Glomerular visceral epithelial cell (primary cell): Measurements from ENCODE around the gene SCN1A.
"Not testable (repeated sequence)": the region's sequence is repeated elsewhere in the genome, so short reads cannot be mapped to it uniquely, and the experiment has no call there.

Experiments
- DNase-seq: peaks from one replicate; pipeline ENCODE4 v3.0.0-alpha.2; 2016; ENCODE audit errors: extremely low spot score

Gene SCN1A

GRCh38 chr2:166127217-166128155, at the start of gene SCN1A:
Gene SCN1A (minus strand): TSS chr2:166128020. CDS start chr2:166073621, 54,399 bp downstream.
- peak; percentile 49 for DNase-seq

GRCh38 chr2:166173263-166173662, 45.4 kb upstream of the SCN1A start:
- DNase-seq, result no peak

GRCh38 chr2:166171216-166171615, 43.4 kb upstream of the SCN1A start:
- DNase-seq, result no peak

- peak; percentile 27 for DNase-seq
These were observed 42.5 kb upstream of the SCN1A start for GRCh38 chr2:166170356-166170755.

- peak; percentile 16 for DNase-seq
These were observed 39.6 kb upstream of the SCN1A start for GRCh38 chr2:166167449-166167848.

GRCh38 chr2:166163775-166164174, 36.0 kb upstream of the SCN1A start:
- no peak for DNase-seq

- no peak for DNase-seq
These were observed 30.7 kb upstream of the SCN1A start for GRCh38 chr2:166158546-166158945.

- no peak for DNase-seq
These were observed 29.8 kb upstream of the SCN1A start for GRCh38 chr2:166157578-166157977.

GRCh38 chr2:166156985-166157490, 29.2 kb upstream of the SCN1A start:
- no peak for DNase-seq

- no peak for DNase-seq
These were observed 27.8 kb upstream of the SCN1A start for GRCh38 chr2:166155589-166155988.

GRCh38 chr2:166154685-166155338, 27.0 kb upstream of the SCN1A start:
- no peak for DNase-seq

GRCh38 chr2:166152064-166152463, 24.2 kb upstream of the SCN1A start:
- DNase-seq, result no peak

GRCh38 chr2:166148500-166149400, 20.9 kb upstream of the SCN1A start:
- no peak for DNase-seq

- no peak for DNase-seq
These were observed 20.1 kb upstream of the SCN1A start for GRCh38 chr2:166147883-166148282.

GRCh38 chr2:166144071-166144470, 16.3 kb upstream of the SCN1A start:
- no peak for DNase-seq

GRCh38 chr2:166140932-166141331, 13.1 kb upstream of the SCN1A start:
- no peak for DNase-seq

GRCh38 chr2:166140475-166140874, 12.7 kb upstream of the SCN1A start:
- DNase-seq, result no peak

- not testable (repeated sequence) for DNase-seq
These were observed 11.7 kb upstream of the SCN1A start for GRCh38 chr2:166139479-166139878.

- DNase-seq, result no peak
These were observed 10.8 kb upstream of the SCN1A start for GRCh38 chr2:166138667-166139066.

GRCh38 chr2:166138144-166138543, 10.3 kb upstream of the SCN1A start:
- DNase-seq, result no peak

- DNase-seq, result no peak
These were observed 9.5 kb upstream of the SCN1A start for GRCh38 chr2:166137331-166137730.

- DNase-seq, result no peak
These were observed 8.0 kb upstream of the SCN1A start for GRCh38 chr2:166135849-166136258.
